ENCODE results near the gene PIGV. TPM values are rescaled to one million over a fixed set of nuclear protein-coding genes. Genes with fewer than 3 reads are reported as not detected.

The PIGV gene
- 10 to 100 TPM; 16.6 to 16.9 TPM for total RNA-seq

GRCh38 chr1:26787706-26788514 lies at the start of gene PIGV:
PIGV (plus strand) TSS chr1:26787950; CDS start chr1:26790816, 2,866 bp downstream.
- DNase-seq = peak; percentile 90
- ChIA-PET CTCF (interaction anchor here (0.7 to 8.2 kb wide), 28 partner anchors 9 to 371 kb away, joined by 3 to 221 read pairs (median 8); partner anchors contain the start of gene ARID1A), POLR2A (interaction anchor here (0.6 to 9.4 kb wide), 47 partner anchors 9 to 875 kb away, joined by 3 to 516 read pairs (median 4); partner anchors contain the start of genes ARID1A, DHDDS, GPATCH3 and GPN2)
- Mint-ChIP-seq H3K27ac (peak within 1 kb of the TSS; percentile 100), H3K36me3 (ENCODE audit: low read depth) (peaks cover 7% of the 10 kb centered on the region), H3K4me3 (peak within 1 kb of the TSS; percentile 79), H3K27me3 (no peaks in the 10 kb centered on the region), H3K4me1 (peaks cover 65% of the 10 kb centered on the region), H3K9me3 (no peaks in the 10 kb centered on the region)

- Mint-ChIP-seq H3K4me1 (peaks cover 69% of the 10 kb centered on the region), H3K36me3 (ENCODE audit: low read depth) (peaks cover 61% of the 10 kb centered on the region), H3K9me3 (no peaks in the 10 kb centered on the region), H3K4me3 (no peak overlapping the region), H3K27me3 (no peaks in the 10 kb centered on the region), H3K27ac (peak overlapping the region; percentile 77)
- ChIA-PET CTCF (interaction anchor here (0.9 to 2.5 kb wide), 2 partner anchors 11 to 49 kb away, joined by 3 to 10 read pairs; partner anchors contain the start of gene PIGV), POLR2A (interaction anchor here (1.3 to 14.6 kb wide), 5 partner anchors 15 to 48 kb away, joined by 4 to 204 read pairs (median 6); partner anchors contain the start of genes ARID1A and PIGV)
- DNase-seq = no peak
Measured at GRCh38 chr1:26739329-26739914, 48.3 kb upstream of the PIGV start.

GRCh38 chr1:26740023-26740634 lies 47.6 kb upstream of the PIGV start:
- H3K4me1 Mint-ChIP-seq = peaks cover 72% of the 10 kb centered on the region
- POLR2A ChIA-PET = interaction anchor here (1.3 to 14.6 kb wide), 5 partner anchors 16 to 48 kb away, joined by 4 to 204 read pairs (median 6); partner anchors contain the start of genes ARID1A and PIGV

GRCh38 chr1:26740952-26741351 lies 46.8 kb upstream of the PIGV start:
- Mint-ChIP-seq H3K27me3 (no peaks in the 10 kb centered on the region), H3K4me1 (peaks cover 70% of the 10 kb centered on the region), H3K4me3 (no peak overlapping the region), H3K27ac (peak overlapping the region; percentile 29), H3K9me3 (no peaks in the 10 kb centered on the region), H3K36me3 (ENCODE audit: low read depth) (peaks cover 65% of the 10 kb centered on the region)
- no peak for DNase-seq
- ChIA-PET POLR2A (interaction anchor here (2.0 to 14.6 kb wide), 4 partner anchors 11 to 49 kb away, joined by 7 to 204 read pairs (median 46); partner anchors contain the start of gene ARID1A), CTCF (interaction anchor here (2.5 kb wide), 1 partner anchor 47 kb away, joined by 10 read pairs; the partner anchor contains the start of gene PIGV)

More at GRCh38 chr1:26740023-26740634, 47.6 kb upstream of the PIGV start:
- peak overlapping the region; percentile 77 for H3K27ac Mint-ChIP-seq
- DNase-seq = no peak
- H3K36me3 Mint-ChIP-seq (ENCODE audit: low read depth) = peaks cover 64% of the 10 kb centered on the region
- CTCF ChIA-PET = interaction anchor here (2.5 kb wide), 1 partner anchor 48 kb away, joined by 10 read pairs; the partner anchor contains the start of gene PIGV
- H3K27me3 Mint-ChIP-seq = no peaks in the 10 kb centered on the region
- no peak overlapping the region for H3K4me3 Mint-ChIP-seq
- no peaks in the 10 kb centered on the region for H3K9me3 Mint-ChIP-seq

GRCh38 chr1:26743426-26744059 lies 44.2 kb upstream of the PIGV start:
- no peaks in the 10 kb centered on the region for H3K9me3 Mint-ChIP-seq
- H3K4me1 Mint-ChIP-seq = peaks cover 79% of the 10 kb centered on the region
- POLR2A ChIA-PET = interaction anchor here (0.8 to 14.6 kb wide), 12 partner anchors 12 to 243 kb away, joined by 3 to 204 read pairs (median 9); partner anchors contain the start of genes ARID1A and PIGV
- CTCF ChIA-PET = interaction anchor here (0.6 to 3.5 kb wide), 7 partner anchors 41 to 205 kb away, joined by 3 to 35 read pairs (median 5); partner anchors contain the start of gene PIGV
- DNase-seq = no peak
- no peaks in the 10 kb centered on the region for H3K27me3 Mint-ChIP-seq
- peak overlapping the region; percentile 51 for H3K4me3 Mint-ChIP-seq
- H3K27ac Mint-ChIP-seq = peak overlapping the region; percentile 91
- peaks cover 80% of the 10 kb centered on the region for H3K36me3 Mint-ChIP-seq (ENCODE audit: low read depth)

GRCh38 chr1:26744075-26744959 lies 43.4 kb upstream of the PIGV start:
- peaks cover 77% of the 10 kb centered on the region for H3K4me1 Mint-ChIP-seq
- H3K27ac Mint-ChIP-seq = peak overlapping the region; percentile 91
- H3K4me3 Mint-ChIP-seq = peak overlapping the region; percentile 51
- H3K36me3 Mint-ChIP-seq (ENCODE audit: low read depth) = peaks cover 82% of the 10 kb centered on the region
- CTCF ChIA-PET = interaction anchor here (0.6 to 3.5 kb wide), 13 partner anchors 10 to 1202 kb away, joined by 3 to 35 read pairs (median 5); partner anchors contain the start of gene PIGV
- POLR2A ChIA-PET = interaction anchor here (0.8 to 14.6 kb wide), 16 partner anchors 13 to 244 kb away, joined by 3 to 204 read pairs (median 8); partner anchors contain the start of genes ARID1A, GPATCH3, GPN2 and PIGV
- peak; percentile 90 for DNase-seq
- no peaks in the 10 kb centered on the region for H3K9me3 Mint-ChIP-seq
- no peaks in the 10 kb centered on the region for H3K27me3 Mint-ChIP-seq

- Mint-ChIP-seq H3K4me3 (peak overlapping the region; percentile 51), H3K27ac (peak overlapping the region; percentile 91), H3K4me1 (peaks cover 72% of the 10 kb centered on the region), H3K9me3 (no peaks in the 10 kb centered on the region), H3K36me3 (ENCODE audit: low read depth) (peaks cover 83% of the 10 kb centered on the region), H3K27me3 (no peaks in the 10 kb centered on the region)
- CTCF ChIA-PET = interaction anchor here (0.5 to 3.5 kb wide), 7 partner anchors 9 to 1201 kb away, joined by 3 to 35 read pairs (median 5); partner anchors contain the start of gene PIGV
- POLR2A ChIA-PET = interaction anchor here (0.8 to 14.6 kb wide), 13 partner anchors 9 to 155 kb away, joined by 3 to 204 read pairs (median 7); partner anchors contain the start of genes ARID1A, GPATCH3, GPN2 and PIGV
- no peak for DNase-seq
Measured at GRCh38 chr1:26745191-26745590, 42.6 kb upstream of the PIGV start.

- Mint-ChIP-seq H3K4me3 (no peak overlapping the region), H3K27ac (peak overlapping the region; percentile 11), H3K36me3 (ENCODE audit: low read depth) (peaks cover 81% of the 10 kb centered on the region), H3K27me3 (no peaks in the 10 kb centered on the region), H3K9me3 (no peaks in the 10 kb centered on the region), H3K4me1 (peaks cover 65% of the 10 kb centered on the region)
- ChIA-PET POLR2A (interaction anchor here (0.9 to 14.6 kb wide), 6 partner anchors 25 to 276 kb away, joined by 3 to 204 read pairs (median 3); partner anchors contain the start of genes ARID1A and PIGV), CTCF (interaction anchor here (0.7 kb wide), 1 partner anchor 145 kb away, joined by 3 read pairs; no protein-coding TSS in a partner anchor)
- no peak for DNase-seq
Measured at GRCh38 chr1:26747048-26747447, 40.7 kb upstream of the PIGV start.

- no peaks in the 10 kb centered on the region for H3K9me3 Mint-ChIP-seq
- DNase-seq = no peak
- CTCF ChIA-PET = interaction anchor here (1.7 kb wide), 1 partner anchor 19 kb away, joined by 4 read pairs; no protein-coding TSS in a partner anchor
- POLR2A ChIA-PET = interaction anchor here (7.4 to 14.6 kb wide), 2 partner anchors 41 to 48 kb away, joined by 61 to 204 read pairs; partner anchors contain the start of genes ARID1A and PIGV
- peaks cover 83% of the 10 kb centered on the region for H3K36me3 Mint-ChIP-seq (ENCODE audit: low read depth)
- H3K27ac Mint-ChIP-seq = peak overlapping the region; percentile 4
- peaks cover 59% of the 10 kb centered on the region for H3K4me1 Mint-ChIP-seq
- no peaks in the 10 kb centered on the region for H3K27me3 Mint-ChIP-seq
- H3K4me3 Mint-ChIP-seq = no peak overlapping the region
Measured at GRCh38 chr1:26748351-26748750, 39.4 kb upstream of the PIGV start.

- peaks cover 84% of the 10 kb centered on the region for H3K36me3 Mint-ChIP-seq (ENCODE audit: low read depth)
- DNase-seq = no peak
Measured at GRCh38 chr1:26749458-26749857, 38.3 kb upstream of the PIGV start.

More at GRCh38 chr1:26749458-26749857, 38.3 kb upstream of the PIGV start:
- Mint-ChIP-seq H3K9me3 (no peaks in the 10 kb centered on the region), H3K4me1 (peaks cover 50% of the 10 kb centered on the region), H3K27ac (no peak overlapping the region), H3K4me3 (no peak overlapping the region), H3K27me3 (no peaks in the 10 kb centered on the region)
- ChIA-PET CTCF (interaction anchor here (1.7 kb wide), 1 partner anchor 21 kb away, joined by 4 read pairs; no protein-coding TSS in a partner anchor), POLR2A (interaction anchor here (14.6 kb wide), 1 partner anchor 49 kb away, joined by 204 read pairs; the partner anchor contains the start of gene ARID1A)
